GM21786 (cell line): ENCODE data around the gene TEPSIN.

Experiments used
- ATAC-seq: cut with Tn5 transposase; IDR thresholded peaks from one replicate; pipeline ENCODE4 v1.9.1; 2021; ENCODE audit not compliant: unreplicated experiment

Gene TEPSIN

GRCh38 chr17:81222620-81222905 is 16.3 kb downstream of the TEPSIN start:
- ATAC-seq, result no peak

DNA sequence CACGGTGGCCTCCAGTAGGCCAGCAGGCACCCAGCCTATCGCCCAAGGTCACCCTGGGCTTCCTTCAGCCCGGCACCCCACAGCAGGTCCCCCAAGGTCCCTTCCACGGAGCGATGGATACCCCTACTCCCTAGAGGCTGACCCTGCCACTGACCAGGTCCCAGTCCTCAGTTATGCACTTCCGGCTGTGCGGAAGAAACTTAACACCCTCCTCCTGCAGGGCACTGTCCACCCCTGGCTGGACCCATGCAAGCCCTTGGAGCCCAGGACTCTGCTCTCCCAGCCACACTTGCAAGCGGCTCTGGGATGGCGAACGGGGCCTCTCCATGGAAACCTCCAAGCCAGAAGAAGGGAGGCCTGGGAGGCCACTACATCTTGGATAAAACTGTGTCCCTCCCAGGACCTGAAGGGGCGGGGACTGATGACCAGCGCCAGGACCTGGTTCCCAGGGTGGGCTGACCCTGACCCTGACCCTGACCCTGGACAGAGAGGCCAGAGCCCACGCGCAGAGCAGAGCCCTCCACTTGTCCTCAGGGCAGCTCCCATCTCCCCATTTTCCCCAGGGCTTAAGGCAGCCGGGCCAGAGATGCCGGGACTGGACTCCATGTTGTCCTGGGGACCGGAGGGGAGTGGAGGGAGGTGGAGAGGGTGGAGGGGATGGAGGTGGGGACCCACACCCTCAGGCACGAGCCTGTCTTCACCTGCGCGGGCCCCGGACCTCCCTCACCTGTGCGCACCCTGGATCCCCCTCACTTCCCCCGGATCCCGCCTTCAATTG is 16.8 kb downstream of the TEPSIN start:
- ATAC-seq, result no peak

- ATAC-seq, result no peak
Measured at GRCh38 chr17:81221371-81221841, 17.4 kb downstream of the TEPSIN start.

DNA sequence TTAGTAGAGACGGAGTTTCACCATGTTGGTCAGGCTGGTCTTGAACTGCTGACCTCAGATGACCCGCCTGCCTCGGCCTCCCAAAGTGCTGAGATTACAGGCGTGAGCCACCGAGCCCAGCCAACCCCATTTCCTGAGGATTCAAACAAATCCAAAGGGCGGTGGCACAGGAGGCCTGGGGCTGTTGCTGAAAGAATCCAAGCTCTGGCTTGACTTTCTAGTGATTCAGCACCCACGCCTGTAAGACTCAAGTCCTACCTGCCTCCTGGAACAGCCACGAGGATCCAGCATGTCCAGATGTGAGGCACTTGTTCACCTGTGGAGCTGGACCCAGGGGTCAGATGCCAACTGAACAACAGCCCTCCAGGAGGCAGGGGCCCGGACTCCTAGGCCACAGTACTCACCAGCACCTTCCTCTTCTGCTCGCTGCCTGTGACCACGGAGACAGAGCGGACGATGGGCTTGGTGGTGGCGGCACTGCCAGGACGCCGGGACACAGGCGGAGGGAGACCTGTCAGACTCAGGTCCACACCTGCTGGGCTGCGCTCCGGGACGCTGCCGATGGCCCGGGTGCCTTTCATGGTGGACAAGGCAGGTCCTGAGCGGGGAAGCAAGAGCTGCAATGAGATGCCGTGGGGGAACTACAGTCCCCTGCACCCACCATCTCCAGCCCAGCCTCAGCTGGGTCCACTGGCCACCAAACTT is 19.2 kb downstream of the TEPSIN start:
- no peak for ATAC-seq

DNA sequence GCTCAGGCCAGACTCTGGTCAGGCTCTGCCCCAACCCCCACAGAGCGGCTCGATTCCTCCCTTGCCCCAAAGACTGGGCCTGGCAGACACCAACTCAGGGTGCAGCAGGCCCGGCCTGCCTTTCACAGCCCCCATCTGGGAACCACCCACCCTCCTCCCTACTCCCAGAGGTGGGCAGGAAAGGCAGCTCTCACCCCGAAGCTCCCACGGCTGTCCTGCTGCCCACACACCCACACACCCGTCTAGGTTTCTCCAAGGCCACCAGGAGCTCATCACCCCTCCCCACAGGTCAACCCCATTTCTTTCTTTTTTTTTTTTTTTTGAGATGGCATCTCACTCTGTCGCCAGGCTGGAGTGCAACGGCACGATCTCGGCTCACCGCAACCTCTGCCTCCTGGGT is 19.9 kb downstream of the TEPSIN start:
- no peak for ATAC-seq

DNA sequence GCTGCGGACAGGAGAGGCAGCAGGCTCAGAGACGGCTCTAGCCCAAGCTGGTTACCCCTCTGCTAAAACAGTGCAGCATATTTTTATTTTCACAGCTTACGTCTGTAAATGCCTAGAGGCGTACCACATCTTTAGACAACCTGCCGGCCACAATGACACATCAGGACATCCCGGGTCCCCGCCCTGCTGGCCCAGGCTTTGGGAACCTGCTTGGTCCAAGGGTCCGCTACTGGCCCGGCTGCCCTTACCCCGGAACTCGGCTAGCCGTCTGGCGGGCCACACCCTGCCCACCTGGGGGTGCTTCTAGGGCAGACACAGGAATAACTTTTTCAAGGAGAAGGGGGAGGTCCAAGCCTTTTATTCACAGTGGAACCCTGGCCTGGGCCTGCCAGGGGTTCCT is 20.4 kb downstream of the TEPSIN start:
- ATAC-seq, result no peak

GRCh38 chr17:81217491-81217890 is 21.4 kb downstream of the TEPSIN start:
- no peak for ATAC-seq

GRCh38 chr17:81213978-81214377 is 24.9 kb downstream of the TEPSIN start:
- ATAC-seq, result no peak

DNA sequence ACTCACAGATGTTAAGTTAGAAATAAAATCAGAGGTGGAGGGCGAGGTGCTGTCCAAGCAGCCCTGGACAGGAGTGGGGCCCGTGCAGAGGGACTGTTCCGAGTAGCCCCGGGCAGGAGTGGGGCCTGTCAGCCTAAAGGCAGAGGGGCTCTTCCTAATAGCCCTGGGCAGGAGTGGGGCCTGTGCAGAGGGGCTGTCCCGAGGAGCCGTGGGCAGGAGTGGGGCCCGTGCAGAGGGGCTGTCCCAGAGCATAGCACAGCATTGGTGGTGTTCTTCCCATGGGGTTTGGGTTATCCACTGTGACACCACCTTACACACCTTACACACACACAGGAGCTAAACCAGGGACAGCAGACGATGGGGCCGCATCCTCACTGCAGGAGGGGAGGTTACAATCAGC is 26.5 kb downstream of the TEPSIN start:
- ATAC-seq, result no peak

- no peak for ATAC-seq
Measured at GRCh38 chr17:81210868-81211267, 28.0 kb downstream of the TEPSIN start.

GRCh38 chr17:81210466-81210865 is 28.4 kb downstream of the TEPSIN start:
- no peak for ATAC-seq

DNA sequence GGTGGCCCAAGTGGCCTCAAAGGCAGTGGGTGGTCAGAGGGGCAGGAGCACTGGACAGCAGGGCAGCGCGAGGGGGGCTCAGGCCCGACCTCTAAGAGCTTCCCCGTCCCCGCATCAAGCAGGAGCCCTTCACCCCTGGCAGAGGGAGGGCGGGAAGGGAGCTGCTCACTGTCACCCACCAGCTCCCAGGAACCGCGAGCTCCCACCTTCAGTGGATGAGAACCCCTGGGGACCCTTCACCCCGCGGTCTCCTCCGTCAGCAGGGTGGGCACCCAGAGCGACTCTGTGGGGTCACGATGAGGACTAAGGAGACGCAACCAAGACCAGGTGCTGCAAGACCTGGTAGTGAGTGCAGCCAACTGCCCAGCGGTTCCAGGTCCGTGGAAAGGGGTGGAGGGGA is 29.7 kb downstream of the TEPSIN start:
- no peak for ATAC-seq

- ATAC-seq, result no peak
Measured at GRCh38 chr17:81208651-81209050, 30.2 kb downstream of the TEPSIN start.

GRCh38 chr17:81207610-81208581 is 31.0 kb downstream of the TEPSIN start:
- no peak for ATAC-seq

DNA sequence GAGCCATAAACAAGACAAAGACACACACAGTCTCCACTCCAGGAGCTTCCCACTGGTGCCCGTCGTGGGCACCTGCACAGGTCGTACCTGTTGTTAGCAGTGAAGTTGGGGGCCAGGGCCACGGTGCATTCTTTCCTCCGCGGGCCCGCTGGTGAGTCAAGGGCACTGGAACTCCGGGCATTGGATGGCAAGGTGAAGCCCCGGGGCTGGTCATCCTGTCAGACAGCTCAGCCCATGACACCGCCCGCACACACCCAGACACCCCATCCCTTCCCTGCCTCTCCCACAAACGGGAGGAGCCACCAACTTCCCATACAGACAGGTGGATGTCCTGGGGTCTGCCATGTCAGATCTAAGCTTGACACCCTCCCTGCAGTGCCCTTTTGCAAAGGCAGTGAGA is 32.2 kb downstream of the TEPSIN start:
- no peak for ATAC-seq

DNA sequence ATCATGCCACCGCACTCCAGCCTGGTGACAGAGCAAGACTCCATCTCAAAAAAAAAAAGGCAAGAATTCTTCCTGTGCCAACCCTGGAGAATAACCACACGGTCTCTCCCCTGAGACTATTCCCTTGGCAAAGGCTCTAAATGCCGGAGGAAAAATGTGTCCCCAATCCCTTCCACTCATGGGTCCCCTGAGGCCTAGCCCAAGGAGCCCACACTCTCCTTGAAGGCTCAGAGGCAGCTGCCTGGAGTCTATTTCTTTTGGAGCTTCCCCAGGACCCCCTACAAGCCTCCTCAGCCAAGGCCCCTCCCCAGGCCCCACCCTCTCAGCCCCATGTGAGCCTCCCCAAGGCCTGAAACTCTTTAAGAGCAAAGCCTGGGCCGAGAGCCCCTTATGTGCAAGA is 32.7 kb downstream of the TEPSIN start:
- no peak for ATAC-seq

GRCh38 chr17:81204578-81204977 is 34.3 kb downstream of the TEPSIN start:
- ATAC-seq, result no peak

GRCh38 chr17:81203136-81203535 is 35.7 kb downstream of the TEPSIN start:
- no peak for ATAC-seq

DNA sequence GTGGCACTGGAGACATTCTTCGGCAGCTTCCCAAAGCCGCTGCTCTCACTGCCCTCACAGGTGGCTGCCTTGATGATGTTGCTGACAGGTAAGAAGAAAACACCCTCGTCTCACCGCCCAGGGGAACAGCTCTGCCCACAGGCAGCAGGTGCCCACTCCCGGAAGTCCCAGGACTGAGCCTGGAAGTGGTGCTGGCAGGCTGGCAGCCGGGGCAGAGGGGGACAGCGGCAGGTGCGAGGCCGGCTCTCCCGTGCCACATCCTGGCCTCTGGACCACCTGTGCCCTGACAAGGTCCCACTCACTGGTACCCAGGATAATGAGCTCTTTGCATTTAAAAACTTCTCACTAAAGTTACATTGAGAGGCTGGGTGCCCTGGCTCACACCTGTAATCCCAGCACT is 36.5 kb downstream of the TEPSIN start:
- ATAC-seq, result no peak

GRCh38 chr17:81200695-81201580 is 37.9 kb downstream of the TEPSIN start:
- no peak for ATAC-seq

- ATAC-seq, result no peak
Measured at GRCh38 chr17:81200201-81200600, 38.7 kb downstream of the TEPSIN start.
